Measurements from ENCODE around the gene PTGFRN. TPM values are rescaled to one million over a fixed set of nuclear protein-coding genes. Genes with fewer than 3 reads are reported as not detected.

Gene PTGFRN
- total and polyA plus RNA-seq, 2 of the 8 experiments (the other 6 are each of a cell fraction or from before 2014, with no cell fraction given): 13.0 to 32.6 TPM

GRCh38 chr1:116954440-116954839, 44.7 kb downstream of the PTGFRN start:
- H3K4ac ChIP-seq (replicated peaks; ENCODE audit: insufficient read length, low read depth, low read length): no peak overlapping the region
- no peak overlapping the region for H3K4me2 ChIP-seq (ENCODE audit: insufficient read depth in 1 of 2, low read depth in 2 of 2, low read length in 2 of 2)
- no peaks in the 10 kb centered on the region for H3K27me3 ChIP-seq (replicated peaks in 1 of 4; ENCODE audit: control insufficient read depth in 3 of 4, extremely low read depth in 1 of 4, insufficient read depth in 3 of 4, low read length in 3 of 4)
- no peak for TF ChIP-seq RFX5 (IDR thresholded peaks at IDR 0.05; ENCODE audit: borderline replicate concordance, low read depth, low read length)
- no peak for TF ChIP-seq POU5F1 (IDR thresholded peaks at IDR 0.05; ENCODE audit: low read depth, low read length)
- TF ChIP-seq CTBP2 (IDR thresholded peaks at IDR 0.05; ENCODE audit: borderline replicate concordance, insufficient read depth, insufficient read length, low read length): no peak
- TF ChIP-seq SAP30 (IDR thresholded peaks at IDR 0.05; ENCODE audit: insufficient read depth, insufficient replicate concordance, low read length): no peak
- no peak for TF ChIP-seq TAF1 (IDR thresholded peaks at IDR 0.05; ENCODE audit: low read depth, low read length)
- TF ChIP-seq EGR1 (IDR thresholded peaks at IDR 0.05; ENCODE audit: borderline replicate concordance, low read depth, low read length): no peak
- TF ChIP-seq BRCA1 (IDR thresholded peaks at IDR 0.05; ENCODE audit: low read depth, low read length): no peak
- no peak for TF ChIP-seq SP4 (IDR thresholded peaks at IDR 0.05; ENCODE audit: low read length)
- no peak for TF ChIP-seq HDAC6 (IDR thresholded peaks at IDR 0.05; ENCODE audit: low read depth, low read length)
- TF ChIP-seq EZH2 (IDR thresholded peaks at IDR 0.05; ENCODE audit: low read depth, low read length, severe bottlenecking): no peak
- no peak for TF ChIP-seq YY1 (IDR thresholded peaks at IDR 0.05; ENCODE audit: low read depth, low read length)
- no peak for TF ChIP-seq SP2 (IDR thresholded peaks at IDR 0.05; ENCODE audit: low read length)
- TF ChIP-seq KDM1A (IDR thresholded peaks at IDR 0.05; ENCODE audit: borderline replicate concordance, low read length): no peak
- no peak for TF ChIP-seq RAD21 (IDR thresholded peaks at IDR 0.05 in 1 of 2, conservative IDR thresholded peaks at IDR 0.05 in 1 of 2; ENCODE audit: low read depth in 2 of 2, low read length in 2 of 2)

More at GRCh38 chr1:116954440-116954839, 44.7 kb downstream of the PTGFRN start:
- DNase-seq (ENCODE audit: low read depth in 1 of 2, low spot score in 2 of 2) (no peak), FAIRE-seq (no peak)
- H3K23ac ChIP-seq (ENCODE audit: insufficient read length): no peak overlapping the region
- H4K91ac ChIP-seq (replicated peaks; ENCODE audit: insufficient read length, low read length): no peak overlapping the region
- no peak overlapping the region for H2BK15ac ChIP-seq (ENCODE audit: low read length)
- no peak overlapping the region for H2BK20ac ChIP-seq (ENCODE audit: low read length)
- H3K18ac ChIP-seq (ENCODE audit: extremely low read depth, low read length): no peak overlapping the region
- H2BK5ac ChIP-seq (ENCODE audit: low read depth, low read length): no peak overlapping the region
- H3K23me2 ChIP-seq (ENCODE audit: low read depth, low read length): no peaks in the 10 kb centered on the region; the same call in 1 of the 2 replicates
- no peak overlapping the region for H2AFZ ChIP-seq (ENCODE audit: low read length)
- H3K36me3 ChIP-seq (ENCODE audit: control insufficient read depth in 2 of 4, insufficient read depth in 4 of 4, low read length in 3 of 4): peaks cover 0 to 3% (median 0%) of the 10 kb centered on the region in 4 experiments; a peak in 1 of 8 replicates
- H3K9me3 ChIP-seq (ENCODE audit: insufficient read depth in 2 of 2, low read depth in 1 of 2, low read length in 1 of 2): no peaks in the 10 kb centered on the region
- H3K79me1 ChIP-seq (ENCODE audit: low read depth, low read length): peaks cover 5% of the 10 kb centered on the region; the same call in 1 of the 2 replicates
- WGBS, 2 experiments (ENCODE audit: extremely low coverage in 1 of 2, insufficient coverage in 1 of 2, insufficient read length in 1 of 2, insufficient replicate concordance in 2 of 2, low coverage in 1 of 2, low lambda C conversion rate in 2 of 2, missing lambda C conversion rate in 1 of 2): 90% methylated on average over 3 of the region's 3 CpGs; no CpG with 5 or more reads in 1 of the 2 experiments
- ChIA-PET CTCF (ENCODE audit: partially characterized antibody) (interaction anchor here (1.5 kb wide), 1 partner anchor 20 kb away, joined by 3 read pairs; no protein-coding TSS in a partner anchor), POLR2A (ENCODE audit: partially characterized antibody) (interaction anchor here (0.6 kb wide), 1 partner anchor 166 kb away, joined by 3 read pairs; no protein-coding TSS in a partner anchor)
- no peak overlapping the region for H2BK120ac ChIP-seq (replicated peaks; ENCODE audit: low read depth, low read length)
- no peak overlapping the region for H2BK12ac ChIP-seq (ENCODE audit: low read depth, low read length)
- no peak overlapping the region for H3K4me3 ChIP-seq (ENCODE audit: extremely low read depth in 1 of 4, insufficient read depth in 2 of 4, low read depth in 3 of 4, low read length in 4 of 4)
- H4K8ac ChIP-seq (ENCODE audit: extremely low read depth, insufficient read depth, low read length): no peak overlapping the region
- H3K14ac ChIP-seq (ENCODE audit: insufficient read length): no peak overlapping the region
- no peak overlapping the region for H4K5ac ChIP-seq (ENCODE audit: insufficient read length, low read depth, low read length)
- H3K79me2 ChIP-seq (ENCODE audit: control insufficient read depth in 1 of 2, insufficient read depth in 2 of 2, low read length in 2 of 2): no peaks in the 10 kb centered on the region
- no peak overlapping the region for H2AK5ac ChIP-seq (ENCODE audit: low read depth, low read length)
- H4K20me1 ChIP-seq (replicated peaks in 1 of 2; ENCODE audit: control insufficient read depth in 1 of 2, insufficient read depth in 2 of 2, low read length in 2 of 2): peaks cover 0 to 3% of the 10 kb centered on the region in 2 experiments
- H3K27ac ChIP-seq (ENCODE audit: low read depth, low read length): no peak overlapping the region
- no peak overlapping the region for H3K56ac ChIP-seq (replicated peaks; ENCODE audit: insufficient read length, low read depth, low read length)
- H3K4me1 ChIP-seq (replicated peaks in 1 of 4; ENCODE audit: control insufficient read depth in 3 of 4, insufficient read depth in 4 of 4, low read length in 3 of 4): peaks cover 0 to 11% (median 1%) of the 10 kb centered on the region in 4 experiments; a peak in 3 of 7 replicates
- H3K9ac ChIP-seq (replicated peaks in 1 of 4; ENCODE audit: extremely low read depth in 1 of 4, low read depth in 3 of 4, low read length in 3 of 4): no peak overlapping the region

Measured in H1 (cell line).